Ovary (tissue), 3 donors: ENCODE data around the gene COG6.

Source experiments
- POLR2A ChIP-seq: fragments of 450-650 bp; IDR thresholded peaks from one replicate; pipeline ENCODE4 v1.6.1; 2017; ENCODE audit warnings: antibody characterized with exemption, mild to moderate bottlenecking, moderate library complexity
- TF ChIP-seq, protein P1 (sequence below), 3 donors: fragments of 450-650 bp in 2 of 3; fragments of 200-600 bp in 1 of 3; IDR thresholded peaks; one replicate each; pipeline versions ENCODE4 v1.5.1 to v1.8.0; 2016 to 2022; ENCODE audit warnings: antibody characterized with exemption in 3 of 3, mild to moderate bottlenecking in 1 of 3
- donor health status: DM: no; HTN: no; CAD: no.

- TF ChIP-seq, protein P1, sequence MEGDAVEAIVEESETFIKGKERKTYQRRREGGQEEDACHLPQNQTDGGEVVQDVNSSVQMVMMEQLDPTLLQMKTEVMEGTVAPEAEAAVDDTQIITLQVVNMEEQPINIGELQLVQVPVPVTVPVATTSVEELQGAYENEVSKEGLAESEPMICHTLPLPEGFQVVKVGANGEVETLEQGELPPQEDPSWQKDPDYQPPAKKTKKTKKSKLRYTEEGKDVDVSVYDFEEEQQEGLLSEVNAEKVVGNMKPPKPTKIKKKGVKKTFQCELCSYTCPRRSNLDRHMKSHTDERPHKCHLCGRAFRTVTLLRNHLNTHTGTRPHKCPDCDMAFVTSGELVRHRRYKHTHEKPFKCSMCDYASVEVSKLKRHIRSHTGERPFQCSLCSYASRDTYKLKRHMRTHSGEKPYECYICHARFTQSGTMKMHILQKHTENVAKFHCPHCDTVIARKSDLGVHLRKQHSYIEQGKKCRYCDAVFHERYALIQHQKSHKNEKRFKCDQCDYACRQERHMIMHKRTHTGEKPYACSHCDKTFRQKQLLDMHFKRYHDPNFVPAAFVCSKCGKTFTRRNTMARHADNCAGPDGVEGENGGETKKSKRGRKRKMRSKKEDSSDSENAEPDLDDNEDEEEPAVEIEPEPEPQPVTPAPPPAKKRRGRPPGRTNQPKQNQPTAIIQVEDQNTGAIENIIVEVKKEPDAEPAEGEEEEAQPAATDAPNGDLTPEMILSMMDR (IDR thresholded peaks at IDR 0.05), result no peak
- no peak for TF ChIP-seq POLR2A
Measured at GRCh38 chr13:39672378-39673132, 17.1 kb downstream of the COG6 start.
